HCT116 (cell line): Measurements from ENCODE around the gene TCP11L1.

Experiments used
- EZH2 ChIP-seq: fragments of 200-600 bp; sonication (generic); IDR thresholded peaks from 2 replicates; pipeline ENCODE4 v1.6.1; 2017; ENCODE audit warnings: antibody characterized with exemption, mixed run types
- JUND ChIP-seq: IDR thresholded peaks from 2 replicates; pipeline ENCODE4 v1.6.1; 2012
- POLR2AphosphoS5 ChIP-seq: IDR thresholded peaks from 2 replicates; pipeline ENCODE4 v1.6.1; 2011; ENCODE audit warnings: mild to moderate bottlenecking, low read depth, low read length, moderate library complexity
- RAD21 ChIP-seq: IDR thresholded peaks from 2 replicates; pipeline ENCODE4 v1.6.1; 2012; ENCODE audit warnings: low read depth, mild to moderate bottlenecking
- TF ChIP-seq, protein P1 (sequence below), 3 experiments: fragments of 200-600 bp in 1 of 3; sonication (generic) in 1 of 3; IDR thresholded peaks in 2 of 3; conservative IDR thresholded peaks in 1 of 3; 2 replicates each; pipeline ENCODE4 v1.5.1; 2012 to 2017; ENCODE audit warnings: low read depth in 2 of 3, low read length in 2 of 3, antibody characterized with exemption in 1 of 3, borderline replicate concordance in 1 of 3, control low read depth in 1 of 3, mild to moderate bottlenecking in 1 of 3, mixed read lengths in 1 of 3, mixed run types in 1 of 3, moderate library complexity in 1 of 3; ENCODE audit not compliant: insufficient read depth in 1 of 3
- TF ChIP-seq, protein P2 (sequence below): IDR thresholded peaks from 2 replicates; pipeline ENCODE4 v1.6.1; 2012; ENCODE audit warnings: low read depth

GRCh38 chr11:33044285-33044756 is 4.9 kb downstream of the TCP11L1 start:
- TF ChIP-seq EZH2 (no peak), POLR2AphosphoS5 (no peak), RAD21 (no peak), JUND (no peak)
- TF ChIP-seq, protein P1, sequence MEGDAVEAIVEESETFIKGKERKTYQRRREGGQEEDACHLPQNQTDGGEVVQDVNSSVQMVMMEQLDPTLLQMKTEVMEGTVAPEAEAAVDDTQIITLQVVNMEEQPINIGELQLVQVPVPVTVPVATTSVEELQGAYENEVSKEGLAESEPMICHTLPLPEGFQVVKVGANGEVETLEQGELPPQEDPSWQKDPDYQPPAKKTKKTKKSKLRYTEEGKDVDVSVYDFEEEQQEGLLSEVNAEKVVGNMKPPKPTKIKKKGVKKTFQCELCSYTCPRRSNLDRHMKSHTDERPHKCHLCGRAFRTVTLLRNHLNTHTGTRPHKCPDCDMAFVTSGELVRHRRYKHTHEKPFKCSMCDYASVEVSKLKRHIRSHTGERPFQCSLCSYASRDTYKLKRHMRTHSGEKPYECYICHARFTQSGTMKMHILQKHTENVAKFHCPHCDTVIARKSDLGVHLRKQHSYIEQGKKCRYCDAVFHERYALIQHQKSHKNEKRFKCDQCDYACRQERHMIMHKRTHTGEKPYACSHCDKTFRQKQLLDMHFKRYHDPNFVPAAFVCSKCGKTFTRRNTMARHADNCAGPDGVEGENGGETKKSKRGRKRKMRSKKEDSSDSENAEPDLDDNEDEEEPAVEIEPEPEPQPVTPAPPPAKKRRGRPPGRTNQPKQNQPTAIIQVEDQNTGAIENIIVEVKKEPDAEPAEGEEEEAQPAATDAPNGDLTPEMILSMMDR (IDR thresholded peaks at IDR 0.05 in 2 of 3, conservative IDR thresholded peaks at IDR 0.05 in 1 of 3; ENCODE audit: borderline replicate concordance in 1 of 3, insufficient read depth in 1 of 3, low read depth in 2 of 3, low read length in 2 of 3), result no peak
- TF ChIP-seq, protein P2, sequence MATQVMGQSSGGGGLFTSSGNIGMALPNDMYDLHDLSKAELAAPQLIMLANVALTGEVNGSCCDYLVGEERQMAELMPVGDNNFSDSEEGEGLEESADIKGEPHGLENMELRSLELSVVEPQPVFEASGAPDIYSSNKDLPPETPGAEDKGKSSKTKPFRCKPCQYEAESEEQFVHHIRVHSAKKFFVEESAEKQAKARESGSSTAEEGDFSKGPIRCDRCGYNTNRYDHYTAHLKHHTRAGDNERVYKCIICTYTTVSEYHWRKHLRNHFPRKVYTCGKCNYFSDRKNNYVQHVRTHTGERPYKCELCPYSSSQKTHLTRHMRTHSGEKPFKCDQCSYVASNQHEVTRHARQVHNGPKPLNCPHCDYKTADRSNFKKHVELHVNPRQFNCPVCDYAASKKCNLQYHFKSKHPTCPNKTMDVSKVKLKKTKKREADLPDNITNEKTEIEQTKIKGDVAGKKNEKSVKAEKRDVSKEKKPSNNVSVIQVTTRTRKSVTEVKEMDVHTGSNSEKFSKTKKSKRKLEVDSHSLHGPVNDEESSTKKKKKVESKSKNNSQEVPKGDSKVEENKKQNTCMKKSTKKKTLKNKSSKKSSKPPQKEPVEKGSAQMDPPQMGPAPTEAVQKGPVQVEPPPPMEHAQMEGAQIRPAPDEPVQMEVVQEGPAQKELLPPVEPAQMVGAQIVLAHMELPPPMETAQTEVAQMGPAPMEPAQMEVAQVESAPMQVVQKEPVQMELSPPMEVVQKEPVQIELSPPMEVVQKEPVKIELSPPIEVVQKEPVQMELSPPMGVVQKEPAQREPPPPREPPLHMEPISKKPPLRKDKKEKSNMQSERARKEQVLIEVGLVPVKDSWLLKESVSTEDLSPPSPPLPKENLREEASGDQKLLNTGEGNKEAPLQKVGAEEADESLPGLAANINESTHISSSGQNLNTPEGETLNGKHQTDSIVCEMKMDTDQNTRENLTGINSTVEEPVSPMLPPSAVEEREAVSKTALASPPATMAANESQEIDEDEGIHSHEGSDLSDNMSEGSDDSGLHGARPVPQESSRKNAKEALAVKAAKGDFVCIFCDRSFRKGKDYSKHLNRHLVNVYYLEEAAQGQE, result no peak
